Testis (tissue), 2 donors: Measurements from ENCODE around the gene LPO.

Source experiments
- CTCF ChIP-seq, 3 experiments: fragments of 450-650 bp in 2 of 3; fragments of 200-600 bp in 1 of 3; sonication (generic) in 1 of 3; IDR thresholded peaks; one replicate each; pipeline ENCODE4 v1.5.1; 2016 to 2019; ENCODE audit warnings: antibody characterized with exemption in 3 of 3, mild to moderate bottlenecking in 2 of 3, moderate library complexity in 1 of 3
- POLR2A ChIP-seq: fragments of 450-650 bp; IDR thresholded peaks from one replicate; pipeline ENCODE4 v1.6.1; 2017; ENCODE audit warnings: antibody characterized with exemption, mild to moderate bottlenecking, moderate library complexity

GRCh38 chr17:58272367-58273280 lies 34.2 kb downstream of the LPO start:
- TF ChIP-seq CTCF (IDR thresholded peaks at IDR 0.05) (no peak), POLR2A (no peak)
